ENCODE measurements around the gene ABLIM3.

- TF ChIP-seq, protein P1, sequence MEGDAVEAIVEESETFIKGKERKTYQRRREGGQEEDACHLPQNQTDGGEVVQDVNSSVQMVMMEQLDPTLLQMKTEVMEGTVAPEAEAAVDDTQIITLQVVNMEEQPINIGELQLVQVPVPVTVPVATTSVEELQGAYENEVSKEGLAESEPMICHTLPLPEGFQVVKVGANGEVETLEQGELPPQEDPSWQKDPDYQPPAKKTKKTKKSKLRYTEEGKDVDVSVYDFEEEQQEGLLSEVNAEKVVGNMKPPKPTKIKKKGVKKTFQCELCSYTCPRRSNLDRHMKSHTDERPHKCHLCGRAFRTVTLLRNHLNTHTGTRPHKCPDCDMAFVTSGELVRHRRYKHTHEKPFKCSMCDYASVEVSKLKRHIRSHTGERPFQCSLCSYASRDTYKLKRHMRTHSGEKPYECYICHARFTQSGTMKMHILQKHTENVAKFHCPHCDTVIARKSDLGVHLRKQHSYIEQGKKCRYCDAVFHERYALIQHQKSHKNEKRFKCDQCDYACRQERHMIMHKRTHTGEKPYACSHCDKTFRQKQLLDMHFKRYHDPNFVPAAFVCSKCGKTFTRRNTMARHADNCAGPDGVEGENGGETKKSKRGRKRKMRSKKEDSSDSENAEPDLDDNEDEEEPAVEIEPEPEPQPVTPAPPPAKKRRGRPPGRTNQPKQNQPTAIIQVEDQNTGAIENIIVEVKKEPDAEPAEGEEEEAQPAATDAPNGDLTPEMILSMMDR (IDR thresholded peaks at IDR 0.05): no peak
- TF ChIP-seq POLR2A (IDR thresholded peaks at IDR 0.05): no peak
These were observed 132.7 kb downstream of the ABLIM3 start for GRCh38 chr5:149273950-149274349.
